ENCODE measurements around the gene AZU1. TPM values are rescaled to one million over a fixed set of nuclear protein-coding genes. Genes with fewer than 3 reads are reported as not detected.
"Not testable (repeated sequence)": the region's sequence is repeated elsewhere in the genome, so short reads cannot be mapped to it uniquely, and the experiment has no call there.

Gene AZU1
- total RNA-seq, 1 experiment from 2014 or later = not detected

- no peak for DNase-seq (ENCODE audit: low spot score)
These were observed 325 bp upstream of the AZU1 start for GRCh38 chr19:827314-827709.

GRCh38 chr19:829129-829758 is 1.6 kb downstream of the AZU1 start:
- no peak for DNase-seq (ENCODE audit: low spot score)

- no peak for DNase-seq (ENCODE audit: low spot score)
These were observed 4.1 kb downstream of the AZU1 start for GRCh38 chr19:831407-832369.

GRCh38 chr19:834216-834615 is 6.6 kb downstream of the AZU1 start:
- no peak for DNase-seq (ENCODE audit: low spot score)

- no peak for DNase-seq (ENCODE audit: low spot score)
These were observed 7.7 kb downstream of the AZU1 start for GRCh38 chr19:835210-835810.

- DNase-seq (ENCODE audit: low spot score) = no peak
These were observed 13.0 kb downstream of the AZU1 start, which contains the start of gene PRTN3 for GRCh38 chr19:840519-841206. TSS of gene PRTN3 (plus strand) at chr19:840999. CDS start at chr19:841009, 10 bp downstream.

- not testable (repeated sequence) for DNase-seq (ENCODE audit: low spot score)
These were observed 15.2 kb downstream of the AZU1 start for GRCh38 chr19:842802-843179.

GRCh38 chr19:843180-843835 is 15.7 kb downstream of the AZU1 start:
- DNase-seq (ENCODE audit: low spot score) = peak; percentile 21

GRCh38 chr19:843836-844545 is 16.4 kb downstream of the AZU1 start:
- DNase-seq (ENCODE audit: low spot score) = no peak

GRCh38 chr19:844546-844971 is 16.9 kb downstream of the AZU1 start:
- DNase-seq (ENCODE audit: low spot score) = no peak

- no peak for DNase-seq (ENCODE audit: low spot score)
These were observed 18.3 kb downstream of the AZU1 start for GRCh38 chr19:845707-846521.

- DNase-seq (ENCODE audit: low spot score) = no peak
These were observed 20.8 kb downstream of the AZU1 start for GRCh38 chr19:848386-848921.

GRCh38 chr19:849195-849594 is 21.6 kb downstream of the AZU1 start:
- not testable (repeated sequence) for DNase-seq (ENCODE audit: low spot score)

GRCh38 chr19:850221-850978 is 22.8 kb downstream of the AZU1 start:
- DNase-seq (ENCODE audit: low spot score) = peak; percentile 32

- no peak for DNase-seq (ENCODE audit: low spot score)
These were observed 23.3 kb downstream of the AZU1 start for GRCh38 chr19:850979-851335.

- DNase-seq (ENCODE audit: low spot score) = no peak
These were observed 24.7 kb downstream of the AZU1 start, which contains the start of gene ELANE for GRCh38 chr19:852136-853013. TSS of gene ELANE (plus strand) at chr19:852303. CDS start at chr19:852329, 26 bp downstream.

GRCh38 chr19:853014-853585 is 25.5 kb downstream of the AZU1 start:
- no peak for DNase-seq (ENCODE audit: low spot score)
